CD4-positive, alpha-beta T cell treated with Interleukin-15 for 4 hours (primary cell): ENCODE data around the gene AKAP6.

ENCODE experiments used
- DNase-seq: peaks from one replicate; pipeline ENCODE4 v3.0.0-alpha.2; 2020; ENCODE audit warnings: low spot score

The AKAP6 gene

DNA sequence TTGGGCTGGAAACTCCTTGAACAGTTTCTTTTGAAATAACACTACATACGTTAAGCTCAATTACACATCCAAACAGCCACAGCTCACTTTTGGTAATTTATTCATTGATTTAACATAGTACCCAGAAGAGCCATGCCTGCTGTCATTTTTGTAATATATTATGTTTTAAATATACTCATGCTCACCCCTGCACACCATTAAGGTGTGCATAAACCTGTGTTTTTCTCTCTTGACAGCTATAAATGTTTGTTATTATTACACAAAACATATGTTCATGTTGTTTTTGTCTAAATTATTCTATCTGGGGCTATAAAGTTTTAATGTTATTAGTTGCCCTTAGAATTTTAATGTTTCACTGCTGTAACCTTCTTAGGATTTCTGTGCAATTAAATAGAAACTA is 296.1 kb downstream of the AKAP6 start:
- DNase-seq = no peak

GRCh38 chr14:32627545-32628298 is 298.6 kb downstream of the AKAP6 start:
- no peak for DNase-seq

GRCh38 chr14:32629236-32629635 is 300.1 kb downstream of the AKAP6 start:
- no peak for DNase-seq

DNA sequence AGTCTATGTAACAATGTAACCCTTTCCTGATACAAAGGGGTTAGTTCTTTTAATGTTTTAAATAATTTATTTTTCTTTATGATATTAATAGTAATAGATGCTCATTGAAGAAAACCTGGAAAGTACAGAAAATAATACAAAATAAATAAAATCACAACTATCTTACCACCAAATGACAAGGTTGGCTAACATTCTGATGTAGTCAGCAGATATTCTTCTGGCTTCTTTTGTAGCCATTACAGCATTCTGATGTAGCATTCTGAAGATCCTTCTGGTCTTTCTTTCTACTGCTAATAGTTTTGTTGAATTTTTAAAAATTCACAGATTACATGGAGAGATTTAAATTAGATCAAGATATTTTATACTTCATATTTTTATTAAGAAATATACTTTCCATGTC is 301.6 kb downstream of the AKAP6 start:
- no peak for DNase-seq

- no peak for DNase-seq
These were observed 304.2 kb downstream of the AKAP6 start for GRCh38 chr14:32633224-32633859.

DNA sequence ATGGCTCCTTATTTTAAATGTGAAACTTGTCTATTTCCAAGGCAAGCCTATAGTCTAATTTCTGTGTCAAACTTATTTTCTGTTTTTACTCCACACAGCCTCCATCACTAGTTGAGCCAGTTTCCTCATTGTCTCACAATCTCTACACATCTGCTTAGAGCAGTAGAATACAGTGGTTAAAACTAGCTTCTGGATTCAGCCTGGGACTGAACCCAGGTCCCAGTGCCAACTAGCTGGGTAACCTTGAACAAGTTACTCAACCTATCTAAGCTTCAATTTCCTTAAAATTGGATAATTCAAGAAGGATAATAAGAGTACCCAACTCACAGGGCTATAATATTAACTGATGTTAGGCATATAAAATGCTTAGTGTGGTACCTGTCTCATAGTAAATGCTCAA is 304.8 kb downstream of the AKAP6 start:
- DNase-seq = no peak

DNA sequence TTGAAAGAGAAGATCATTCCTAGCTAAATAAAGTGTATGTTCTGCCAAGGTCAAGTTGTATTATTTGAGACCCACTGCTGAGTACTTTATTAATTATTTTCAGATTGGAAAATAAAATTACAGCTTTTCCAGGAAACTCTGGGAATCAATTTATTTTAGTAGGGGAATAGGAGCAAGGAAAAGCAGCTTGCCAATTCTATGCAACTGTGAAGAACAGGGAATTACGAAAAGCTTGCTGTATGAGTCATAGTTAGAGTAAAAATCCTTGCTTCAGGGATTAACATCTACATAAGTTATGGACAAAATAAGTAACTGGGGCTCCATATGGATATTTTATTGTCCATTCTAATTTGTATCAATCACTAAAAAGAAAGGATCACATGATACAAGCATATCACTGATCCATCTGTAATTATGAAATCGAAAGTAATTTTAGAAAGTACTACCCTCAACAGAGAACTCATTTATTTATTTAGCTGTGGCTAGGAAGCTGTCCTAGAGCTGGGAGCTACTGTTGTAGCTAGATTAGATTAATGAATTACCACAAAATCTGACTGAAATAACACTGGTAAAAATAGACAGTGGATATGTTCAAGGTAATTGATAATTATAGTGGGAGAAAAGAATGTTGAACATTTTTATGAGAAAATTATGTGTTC is 306.1 kb downstream of the AKAP6 start:
- no peak for DNase-seq

DNA sequence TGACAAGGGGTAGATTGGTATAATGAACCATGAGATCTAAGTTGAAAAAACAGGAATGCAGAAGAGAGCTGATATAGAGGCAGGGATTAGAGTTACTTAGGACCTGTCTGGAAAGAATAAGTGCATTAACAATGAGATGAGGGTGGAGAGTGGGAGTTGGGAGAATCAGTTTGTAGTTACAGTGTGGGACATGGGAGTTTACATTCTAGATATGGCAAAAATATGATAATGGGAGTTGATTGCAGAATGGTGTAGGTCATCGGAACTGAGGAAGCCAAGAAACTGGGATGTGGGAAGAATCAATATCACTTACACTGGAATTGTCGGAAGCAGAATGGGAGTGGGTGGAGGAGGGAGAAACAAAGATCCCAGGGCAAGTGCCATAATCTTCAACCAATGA is 308.5 kb downstream of the AKAP6 start:
- no peak for DNase-seq

DNA sequence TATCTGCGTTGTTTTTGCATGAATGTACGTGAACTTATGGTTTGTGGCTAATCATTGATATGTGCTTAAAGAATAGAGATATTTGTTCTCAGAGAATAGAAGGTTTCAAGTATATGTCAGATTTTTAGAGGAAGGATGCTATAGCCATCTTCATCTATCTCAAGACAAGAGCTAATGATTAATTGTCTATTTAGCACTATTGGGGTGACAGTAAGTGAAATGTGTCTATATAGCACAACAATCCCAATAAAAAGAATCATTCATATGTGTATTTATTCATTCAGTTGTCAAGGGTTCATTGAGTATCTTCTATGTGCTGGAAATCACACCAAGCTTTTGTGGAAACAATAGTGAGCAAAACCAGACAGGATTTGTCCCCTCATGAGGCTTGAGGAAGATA is 310.1 kb downstream of the AKAP6 start:
- DNase-seq = no peak

GRCh38 chr14:32645551-32645950 is 316.5 kb downstream of the AKAP6 start:
- no peak for DNase-seq

- DNase-seq = no peak
These were observed 319.3 kb downstream of the AKAP6 start for GRCh38 chr14:32648434-32648833.

DNA sequence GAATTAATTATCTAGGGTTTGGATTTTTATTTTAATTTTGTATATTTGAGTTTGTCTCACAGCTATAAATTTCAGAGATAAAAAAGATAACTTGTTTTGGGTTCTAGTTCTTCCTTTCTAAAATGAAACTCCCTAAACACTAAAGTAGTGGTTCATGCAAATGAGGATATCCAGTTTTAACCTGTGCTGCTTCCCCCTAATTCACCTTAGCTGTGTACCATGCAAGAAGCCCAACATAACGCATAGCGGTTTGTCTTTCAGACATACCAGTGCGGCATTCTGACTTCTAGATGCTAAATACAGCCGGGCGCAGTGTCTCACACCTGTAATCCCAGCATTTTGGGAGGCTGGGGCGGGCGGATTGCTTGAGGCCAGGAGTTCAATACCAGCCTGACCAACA is 320.9 kb downstream of the AKAP6 start:
- no peak for DNase-seq

DNA sequence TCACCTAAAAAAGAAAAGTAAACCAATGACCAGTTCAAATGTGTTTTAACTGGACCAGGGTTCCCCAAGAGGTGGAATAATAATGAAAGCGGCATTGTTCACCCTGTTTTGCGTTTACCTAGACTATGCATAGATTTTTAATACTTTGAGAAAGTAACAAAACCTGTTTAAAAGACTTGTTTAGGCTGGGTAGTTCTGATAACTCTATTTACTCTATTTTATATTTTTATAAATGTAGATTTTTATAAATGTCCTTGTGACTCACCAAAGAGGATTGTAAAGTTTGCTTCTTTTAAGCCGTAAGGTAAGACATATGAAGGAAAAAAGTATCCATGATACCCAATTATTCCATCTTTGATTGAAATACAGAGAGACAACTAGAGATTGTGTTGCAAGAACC is 321.6 kb downstream of the AKAP6 start:
- DNase-seq = no peak

DNA sequence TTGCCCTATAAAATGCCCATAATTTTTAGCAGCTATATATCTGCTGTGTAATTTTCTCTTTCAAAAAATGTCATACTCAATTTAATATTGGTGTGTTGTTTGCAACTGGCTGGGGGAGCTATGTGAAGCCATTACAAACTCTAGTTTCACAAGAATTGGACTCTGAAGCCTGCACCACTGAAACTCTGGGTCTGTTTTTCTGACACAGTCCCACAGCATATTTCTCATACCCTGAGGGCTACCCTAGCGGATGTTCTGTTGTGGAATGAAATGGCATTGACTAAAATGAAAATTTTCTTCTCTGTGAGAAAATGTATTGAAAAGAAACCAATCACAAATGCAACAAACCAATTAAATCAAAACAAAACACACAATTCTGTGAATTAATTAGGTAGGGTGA is 325.0 kb downstream of the AKAP6 start:
- DNase-seq = no peak

- DNase-seq = no peak
These were observed 327.5 kb downstream of the AKAP6 start for GRCh38 chr14:32656601-32657000.

DNA sequence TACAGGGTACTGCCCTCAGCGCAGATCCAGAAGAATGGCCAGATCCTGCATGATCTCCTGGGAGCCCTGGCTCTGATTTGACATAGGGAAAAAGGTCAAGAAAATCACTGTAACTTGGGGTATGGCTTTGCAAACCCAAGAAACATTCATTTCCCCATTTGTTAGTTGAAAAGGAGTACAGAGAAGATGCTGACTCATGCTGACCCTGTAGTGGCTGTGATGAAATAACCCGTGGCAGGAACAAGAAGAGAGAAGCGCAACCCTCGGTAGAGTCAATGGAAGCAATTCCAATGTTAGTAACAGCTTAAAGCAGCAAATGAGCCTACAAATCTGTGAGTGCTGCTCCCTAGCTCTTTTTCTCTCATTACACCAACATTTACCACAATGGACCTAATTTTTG is 328.0 kb downstream of the AKAP6 start:
- no peak for DNase-seq

- DNase-seq = no peak
These were observed 332.1 kb downstream of the AKAP6 start for GRCh38 chr14:32661216-32661615.

DNA sequence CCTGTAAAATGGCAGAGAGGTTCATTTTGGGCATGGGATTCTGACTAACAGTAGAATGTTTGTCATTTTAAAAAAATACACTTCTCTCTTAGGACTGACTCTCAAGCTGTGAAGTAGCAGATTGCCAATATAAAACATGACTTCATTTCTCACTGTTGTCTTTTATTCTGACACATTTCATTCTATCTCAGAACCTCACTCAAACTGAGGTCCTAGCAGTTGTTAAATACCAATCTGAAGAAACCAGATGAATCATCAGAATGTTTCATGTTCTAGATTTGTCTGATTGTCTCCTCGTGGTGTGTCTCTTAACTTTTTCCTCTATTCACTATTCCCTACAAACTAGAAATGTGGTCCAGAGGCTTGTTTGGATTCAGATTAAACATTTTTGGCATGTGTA is 333.1 kb downstream of the AKAP6 start:
- DNase-seq = no peak

GRCh38 chr14:32666308-32666707 is 337.2 kb downstream of the AKAP6 start:
- DNase-seq = no peak

DNA sequence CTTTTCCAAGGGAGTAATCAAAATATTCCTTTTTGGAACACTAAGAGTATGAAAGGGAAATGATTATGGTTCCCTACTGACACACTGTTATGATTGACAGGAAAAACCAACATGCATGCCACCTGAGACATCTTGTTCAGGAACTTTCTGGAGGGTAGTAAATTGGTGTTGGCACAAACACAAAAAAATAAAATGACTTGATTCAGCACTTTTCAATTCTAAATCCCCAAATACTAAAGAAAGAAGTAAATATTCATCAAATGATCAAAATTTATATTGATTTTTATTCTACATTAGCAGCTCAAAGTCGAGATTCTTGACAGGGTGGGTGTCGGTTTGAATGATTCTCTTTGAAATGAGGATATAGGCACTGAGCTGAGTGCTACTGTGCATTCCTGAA is 338.2 kb downstream of the AKAP6 start:
- DNase-seq = no peak

- no peak for DNase-seq
These were observed 338.7 kb downstream of the AKAP6 start for GRCh38 chr14:32667791-32668190.

GRCh38 chr14:32669391-32669790 is 340.3 kb downstream of the AKAP6 start:
- no peak for DNase-seq

DNA sequence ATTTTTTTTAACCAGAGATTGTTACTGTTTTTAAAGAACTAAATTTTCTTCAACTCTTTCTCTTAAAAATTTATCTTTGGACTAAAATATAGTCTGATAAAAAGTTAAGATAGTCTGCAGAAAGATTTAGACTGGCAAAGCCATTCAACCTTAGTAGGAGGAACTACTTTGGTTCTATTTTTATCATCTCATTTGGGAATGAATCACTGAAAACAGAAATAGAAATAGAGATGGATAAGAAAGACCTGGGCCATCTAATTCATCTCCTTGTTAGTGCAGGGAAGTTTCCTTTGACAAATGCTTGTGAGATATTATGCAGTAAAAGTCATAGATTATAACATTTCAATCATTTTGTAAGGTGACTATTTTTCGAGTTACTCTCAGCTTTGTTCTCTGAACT is 346.3 kb downstream of the AKAP6 start:
- DNase-seq = no peak
